Endothelial cell of umbilical vein (primary cell): ENCODE results near the gene PHACTR1. TPM values are rescaled to one million over a fixed set of nuclear protein-coding genes. Genes with fewer than 3 reads are reported as not detected.

Source experiments
- BruUV-seq: library from RNA; stranded (reverse); fragments of 400-500 nt; replicated peaks from 2 replicates; lab custom pipeline; 2021; lab: Mats Ljungman, UMichigan
- CTCF ChIA-PET: fragments of 300-600, 350-600 bp; sonication (Branson Sonifier 250); formaldehyde crosslinking; loops from one replicate; lab custom pipeline; 2021; ENCODE audit warnings: antibody characterized with exemption, inconsistent platforms; lab: Charles Lee
- POLR2A ChIA-PET: fragments of 300-600, 350-600 bp; sonication (Branson Sonifier 250); formaldehyde crosslinking; loops from one replicate; lab custom pipeline; 2021; ENCODE audit warnings: antibody characterized with exemption, inconsistent platforms; lab: Charles Lee
- DNase-seq: peaks from one replicate; pipeline ENCODE4 v3.0.0-alpha.2; 2011; ENCODE audit warnings: low read depth, low spot score
- FAIRE-seq: peaks from 2 replicates; lab custom pipeline; 2011; peaks lifted over from hg19 to GRCh38; lab: Jason Lieb, UNC
- H2AFZ ChIP-seq: 2 replicates; pipeline ENCODE4 v1.6.0; 2012; ENCODE audit warnings: low read depth, low read length, control low read depth, inconsistent platforms
- H3K27ac ChIP-seq: 2 replicates; pipeline ENCODE4 v1.5.1; 2011; ENCODE audit warnings: low read depth, mild to moderate bottlenecking, control low read depth, low read length, moderate library complexity; ENCODE audit not compliant: insufficient read depth
- H3K27me3 ChIP-seq, 2 experiments: 2 replicates each; pipeline versions ENCODE4 v1.6.0 to v1.6.1; 2011; ENCODE audit warnings: low read length in 2 of 2, mixed read lengths in 1 of 2; ENCODE audit not compliant: control insufficient read depth in 2 of 2, insufficient read depth in 2 of 2
- H3K36me3 ChIP-seq, 2 experiments: 2 replicates in 1 of 2; 3 replicates in 1 of 2; pipeline ENCODE4 v1.5.1; 2011; ENCODE audit warnings: low read length in 2 of 2, mild to moderate bottlenecking in 1 of 2, moderate library complexity in 1 of 2; ENCODE audit not compliant: control insufficient read depth in 2 of 2, insufficient read depth in 2 of 2; ENCODE audit errors: extremely low read depth in 1 of 2
- H3K4me1 ChIP-seq: 3 replicates; pipeline ENCODE4 v1.5.1; 2011; ENCODE audit warnings: mild to moderate bottlenecking, low read length; ENCODE audit not compliant: control insufficient read depth, insufficient read depth; ENCODE audit errors: extremely low read depth
- H3K4me2 ChIP-seq: 2 replicates; pipeline ENCODE4 v1.6.1; 2011; ENCODE audit warnings: low read length, control low read depth, mixed read lengths; ENCODE audit not compliant: insufficient read depth
- H3K4me3 ChIP-seq, 3 experiments: fragments of 200-600 bp in 1 of 3; sonication (generic), shearing (Covaris generic) in 1 of 3; replicated peaks in 1 of 3; 2 replicates each; pipeline ENCODE4 v1.5.1; 2011 to 2016; ENCODE audit warnings: control low read depth in 3 of 3, low read length in 3 of 3, mild to moderate bottlenecking in 2 of 3, inconsistent platforms in 1 of 3, low read depth in 1 of 3, moderate library complexity in 1 of 3; ENCODE audit not compliant: insufficient read depth in 1 of 3
- H3K79me2 ChIP-seq: 2 replicates; pipeline ENCODE4 v1.6.0; 2012; ENCODE audit warnings: low read length, inconsistent platforms; ENCODE audit not compliant: control insufficient read depth, insufficient read depth
- H3K9ac ChIP-seq: replicated peaks from 2 replicates; pipeline ENCODE3; 2011; ENCODE audit warnings: low read length, control low read depth; ENCODE audit not compliant: insufficient read depth; ENCODE audit errors: extremely low read depth
- H3K9me1 ChIP-seq: replicated peaks from 3 replicates; pipeline ENCODE4 v1.6.0; 2011; ENCODE audit warnings: mild to moderate bottlenecking, low read length; ENCODE audit not compliant: control insufficient read depth, insufficient read depth; ENCODE audit errors: extremely low read depth
- H3K9me3 ChIP-seq: replicated peaks from 2 replicates; pipeline ENCODE4 v1.5.1; 2012; ENCODE audit warnings: low read length, inconsistent platforms; ENCODE audit not compliant: control insufficient read depth, insufficient read depth
- H4K20me1 ChIP-seq: replicated peaks from 2 replicates; pipeline ENCODE3; 2011; ENCODE audit warnings: mild to moderate bottlenecking, low read length; ENCODE audit not compliant: control insufficient read depth, insufficient read depth; ENCODE audit errors: extremely low read depth
- CTCF ChIP-seq, 2 donors: IDR thresholded peaks; 1 replicate in 1 of 2; 2 replicates in 1 of 2; pipeline ENCODE4 v1.5.1; 2011; ENCODE audit warnings: low read length in 2 of 2, mild to moderate bottlenecking in 2 of 2, moderate library complexity in 2 of 2, control low read depth in 1 of 2, inconsistent platforms in 1 of 2, low read depth in 1 of 2; ENCODE audit not compliant: insufficient read depth in 1 of 2; ENCODE audit errors: extremely low read depth in 1 of 2
- EZH2 ChIP-seq: IDR thresholded peaks from 2 replicates; pipeline ENCODE4 v1.6.1; 2012; ENCODE audit warnings: borderline replicate concordance, low read depth, mild to moderate bottlenecking, moderate library complexity, low read length, inconsistent platforms; ENCODE audit not compliant: severe bottlenecking
- FOS ChIP-seq: IDR thresholded peaks from 2 replicates; pipeline ENCODE4 v1.6.1; 2011; ENCODE audit warnings: mild to moderate bottlenecking, low read length, moderate library complexity, borderline replicate concordance; ENCODE audit not compliant: insufficient read depth
- GATA2 ChIP-seq: IDR thresholded peaks from 2 replicates; pipeline ENCODE4 v1.7.0; 2011; ENCODE audit warnings: low read depth, mild to moderate bottlenecking, moderate library complexity, mixed read lengths, low read length; ENCODE audit not compliant: insufficient read length, insufficient read depth
- JUN ChIP-seq: IDR thresholded peaks from 2 replicates; pipeline ENCODE4 v1.6.1; 2011; ENCODE audit warnings: borderline replicate concordance, low read depth; ENCODE audit not compliant: insufficient read length, insufficient read depth
- MAX ChIP-seq: IDR thresholded peaks from 2 replicates; pipeline ENCODE4 v1.6.1; 2011; ENCODE audit not compliant: insufficient read depth, insufficient read length
- MYC ChIP-seq: IDR thresholded peaks from one replicate; pipeline ENCODE4 v1.6.1; 2011; ENCODE audit warnings: mild to moderate bottlenecking, low read depth, low read length
- POLR2A ChIP-seq: IDR thresholded peaks from 2 replicates; pipeline ENCODE4 v1.6.1; 2012; ENCODE audit warnings: low read depth, mild to moderate bottlenecking, control low read depth, low read length
- POLR2AphosphoS5 ChIP-seq: IDR thresholded peaks from 2 replicates; pipeline ENCODE4 v1.6.1; 2012; ENCODE audit warnings: low read depth, mild to moderate bottlenecking, control low read depth, low read length, moderate library complexity; ENCODE audit not compliant: insufficient read depth
- dilution Hi-C: fragments of 300-500 bp; cut with MboI; formaldehyde crosslinking; loops from one replicate; pipeline ENCODE4 v1.15.0; 2019; ENCODE audit warnings: low sequenced_read_pairs; ENCODE audit not compliant: extremely low pct_ligation_motif_present
- intact Hi-C: fragments of 100-400 bp; cut with micrococcal nuclease; formaldehyde crosslinking; loops from one replicate; pipeline ENCODE4 v1.10.0; 2022
- polyA plus RNA-seq, 4 experiments: library from polyadenylated mRNA; depleted of rRNA in 3 of 4; stranded (reverse) in 3 of 4; unstranded in 1 of 4; fragments of >200 nt; gene quantifications; 2 replicates each; pipeline versions ENCODE4 v1.2.1 to v1.2.3, GENCODE V29; 2011 to 2012; ENCODE audit warnings: missing spikeins in 1 of 4
- total RNA-seq: library from RNA; stranded (reverse); gene quantifications from 2 replicates; pipeline ENCODE4 v1.2.3, GENCODE V29; 2021

Gene PHACTR1
- total and polyA plus RNA-seq, 2 donors (not counting 3 experiments of a cell fraction or from before 2014, with no cell fraction given), result 2.4 to 23.2 TPM

DNA sequence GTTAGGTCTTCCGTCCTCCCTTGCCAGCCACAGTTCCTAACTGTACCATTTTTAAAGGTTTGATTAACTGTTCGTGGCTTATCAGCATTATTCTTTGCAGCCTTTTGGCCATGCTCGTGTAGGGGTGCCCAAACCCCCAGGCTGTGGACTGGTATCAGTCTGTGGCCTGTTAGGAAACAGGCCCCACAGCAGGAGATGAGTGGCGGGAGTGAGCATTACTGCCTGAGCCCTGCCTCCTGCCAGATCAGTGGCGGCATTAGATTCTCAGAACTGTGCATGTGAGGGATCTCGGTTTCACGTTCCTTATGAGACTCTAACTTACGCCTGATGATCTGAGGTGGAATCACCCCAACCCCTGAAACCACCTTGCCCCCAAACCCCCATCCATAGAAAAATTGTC is 532.4 kb downstream of the PHACTR1 start:
- FAIRE-seq (no peak), DNase-seq (no peak)
- Histone ChIP-seq H3K27me3 (no peaks in the 10 kb centered on the region), H3K27ac (no peak overlapping the region), H3K9me1 (no peaks in the 10 kb centered on the region), H3K9ac (no peak overlapping the region), H3K79me2 (no peaks in the 10 kb centered on the region), H2AFZ (no peak overlapping the region), H3K4me2 (no peak overlapping the region), H4K20me1 (no peaks in the 10 kb centered on the region), H3K4me1 (no peaks in the 10 kb centered on the region), H3K36me3 (no peaks in the 10 kb centered on the region), H3K9me3 (no peaks in the 10 kb centered on the region), H3K4me3 (no peak overlapping the region)
- POLR2A ChIA-PET, result no interaction called here
- intact Hi-C loops, result no loop called here
- CTCF ChIA-PET, result interaction anchor here (1.7 kb wide), 1 partner anchor 13 kb away, joined by 4 read pairs; no protein-coding TSS in a partner anchor
- no peak for TF ChIP-seq MAX
- no peak for TF ChIP-seq POLR2AphosphoS5
- no peak for TF ChIP-seq FOS
- TF ChIP-seq JUN, result no peak
- no peak for TF ChIP-seq POLR2A
- dilution Hi-C loops, result no loop called here
- no TSS peak for BruUV-seq

- no peaks in the 10 kb centered on the region for H3K4me1 ChIP-seq
- no peak for DNase-seq
- H3K27me3 ChIP-seq, result no peaks in the 10 kb centered on the region
- no peak overlapping the region for H2AFZ ChIP-seq
- intact Hi-C loops, result no loop called here
- no TSS peak for BruUV-seq
- ChIA-PET CTCF (no interaction called here), POLR2A (no interaction called here)
- H3K9me3 ChIP-seq, result no peaks in the 10 kb centered on the region
- H3K27ac ChIP-seq, result no peak overlapping the region
- dilution Hi-C loops, result no loop called here
- no peak overlapping the region for H3K4me2 ChIP-seq
- H3K9me1 ChIP-seq, result no peaks in the 10 kb centered on the region
- no peaks in the 10 kb centered on the region for H3K36me3 ChIP-seq
- no peak overlapping the region for H3K9ac ChIP-seq
- no peak overlapping the region for H3K4me3 ChIP-seq
- no peak for FAIRE-seq
- no peaks in the 10 kb centered on the region for H3K79me2 ChIP-seq
- TF ChIP-seq FOS, result no peak
- no peak for TF ChIP-seq POLR2A
- no peak for TF ChIP-seq JUN
- TF ChIP-seq POLR2AphosphoS5, result no peak
- no peak for TF ChIP-seq CTCF (IDR thresholded peaks at IDR 0.05; ENCODE audit: extremely low read depth in 1 of 2, insufficient read depth in 1 of 2, low read depth in 1 of 2, low read length in 2 of 2)
- no peak for TF ChIP-seq GATA2
- TF ChIP-seq MAX, result no peak
- no peak for TF ChIP-seq EZH2
- TF ChIP-seq MYC, result no peak
- H4K20me1 ChIP-seq, result no peaks in the 10 kb centered on the region
These were observed 533.2 kb downstream of the PHACTR1 start for GRCh38 chr6:13249817-13250216.
